HUES6 (cell line): ENCODE data around the gene IQCM.

Experiments
- H3K27ac ChIP-seq: 2 replicates; pipeline ENCODE4 v1.7.0; 2013; ENCODE audit warnings: low read depth, mild to moderate bottlenecking, low read length, inconsistent platforms
- H3K27me3 ChIP-seq: 2 replicates; pipeline ENCODE4 v1.6.1; 2013; ENCODE audit warnings: low read length; ENCODE audit not compliant: control insufficient read depth, insufficient read depth
- H3K36me3 ChIP-seq: 2 replicates; pipeline ENCODE4 v1.6.1; 2013; ENCODE audit warnings: low read length; ENCODE audit not compliant: control insufficient read depth, insufficient read depth
- H3K4me1 ChIP-seq: 2 replicates; pipeline ENCODE4 v1.6.1; 2013; ENCODE audit warnings: low read length; ENCODE audit not compliant: control insufficient read depth, insufficient read depth
- H3K4me3 ChIP-seq: 2 replicates; pipeline ENCODE4 v1.5.1; 2013; ENCODE audit warnings: low read depth, low read length
- H3K9ac ChIP-seq: one replicate; pipeline ENCODE4 v1.6.1; 2013; ENCODE audit warnings: mild to moderate bottlenecking, low read length
- H3K9me3 ChIP-seq: 2 replicates; pipeline ENCODE4 v1.6.1; 2013; ENCODE audit warnings: low read depth, low read length; ENCODE audit not compliant: control insufficient read depth, insufficient read depth

IQCM gene

DNA sequence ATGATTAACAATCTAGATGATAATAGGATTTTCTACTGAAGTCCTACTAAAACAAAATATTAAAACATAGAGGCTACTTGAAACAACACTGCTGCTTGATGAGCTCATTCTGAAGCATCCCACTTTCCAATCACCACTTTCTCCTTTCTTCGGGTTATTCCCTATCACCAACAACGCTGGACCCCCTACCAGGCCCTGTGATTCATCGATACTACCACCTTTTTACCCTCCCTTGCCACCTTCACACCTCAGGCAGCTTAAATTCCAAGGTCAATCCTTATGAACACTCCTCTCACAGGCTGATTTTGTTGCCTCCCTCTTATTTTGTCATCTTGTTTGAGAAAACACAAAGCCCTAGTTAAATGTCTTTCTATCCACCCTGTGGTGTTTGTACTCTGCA lies 102.6 kb downstream of the IQCM start:
- Histone ChIP-seq H3K27me3 (no peaks in the 10 kb centered on the region), H3K36me3 (no peaks in the 10 kb centered on the region), H3K9ac (no peak overlapping the region), H3K4me3 (no peak overlapping the region), H3K27ac (no peak overlapping the region), H3K9me3 (peaks cover 9% of the 10 kb centered on the region; the same call in 1 of the 2 replicates), H3K4me1 (no peaks in the 10 kb centered on the region)

DNA sequence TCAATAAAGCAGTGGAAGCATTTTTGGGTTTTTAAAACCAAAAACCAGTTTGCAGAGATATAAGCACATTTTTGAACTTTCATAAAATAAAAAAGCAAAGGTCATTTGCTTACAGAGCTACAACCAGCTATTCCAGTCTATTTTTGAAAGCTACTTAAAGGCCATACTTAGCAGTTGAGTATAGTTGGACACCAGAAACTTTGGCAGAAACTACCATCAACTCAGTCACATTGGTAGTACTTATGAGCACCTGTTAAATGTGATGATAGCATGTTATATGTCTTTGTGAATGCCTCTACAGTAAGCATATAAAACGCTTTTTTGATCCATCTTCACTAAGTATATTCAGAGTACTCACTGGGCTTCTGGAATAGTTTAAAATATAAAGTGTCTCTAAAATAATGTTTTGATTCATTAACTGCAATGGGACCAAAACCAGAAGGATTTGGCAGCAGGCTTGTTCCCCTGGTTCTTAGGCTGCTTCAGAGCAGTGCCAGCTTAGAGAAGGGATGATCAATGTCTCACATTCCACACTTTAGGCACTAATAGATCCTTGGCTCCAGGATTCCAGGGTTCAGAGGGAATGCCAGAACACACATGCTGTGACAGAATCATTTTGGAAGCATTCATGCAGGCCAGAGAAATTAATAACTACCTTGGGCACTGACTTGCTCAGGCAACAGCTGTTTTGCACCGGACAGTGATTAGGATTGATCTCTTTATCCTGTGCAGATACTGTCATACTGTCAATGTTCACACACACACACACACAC lies 103.9 kb downstream of the IQCM start:
- Histone ChIP-seq H3K36me3 (no peaks in the 10 kb centered on the region), H3K4me3 (no peak overlapping the region), H3K27ac (no peak overlapping the region), H3K4me1 (no peaks in the 10 kb centered on the region), H3K9ac (no peak overlapping the region), H3K9me3 (peaks cover 9% of the 10 kb centered on the region; the same call in 1 of the 2 replicates), H3K27me3 (no peaks in the 10 kb centered on the region)

DNA sequence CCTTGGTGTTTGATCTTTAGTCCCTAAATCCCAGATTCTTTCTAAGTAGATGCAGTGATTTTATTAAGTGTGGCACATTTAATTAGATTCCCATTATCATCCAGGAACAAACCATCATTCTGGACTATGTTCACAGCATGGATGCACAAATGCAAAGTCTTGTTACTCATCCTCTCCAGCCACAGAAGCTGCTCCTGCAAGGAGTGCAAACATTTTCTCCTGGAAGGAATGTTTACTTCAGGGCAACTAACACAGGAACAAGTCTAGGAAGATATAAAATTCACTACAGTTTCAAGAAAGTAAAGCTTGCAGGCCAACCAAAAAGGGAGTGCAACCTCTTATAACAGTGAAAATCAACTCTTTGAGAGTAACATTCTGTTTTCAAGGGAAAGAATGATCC lies 106.0 kb downstream of the IQCM start:
- Histone ChIP-seq H3K27ac (no peak overlapping the region), H3K4me1 (no peaks in the 10 kb centered on the region), H3K36me3 (no peaks in the 10 kb centered on the region), H3K9ac (no peak overlapping the region), H3K27me3 (no peaks in the 10 kb centered on the region), H3K9me3 (no peaks in the 10 kb centered on the region), H3K4me3 (no peak overlapping the region)

DNA sequence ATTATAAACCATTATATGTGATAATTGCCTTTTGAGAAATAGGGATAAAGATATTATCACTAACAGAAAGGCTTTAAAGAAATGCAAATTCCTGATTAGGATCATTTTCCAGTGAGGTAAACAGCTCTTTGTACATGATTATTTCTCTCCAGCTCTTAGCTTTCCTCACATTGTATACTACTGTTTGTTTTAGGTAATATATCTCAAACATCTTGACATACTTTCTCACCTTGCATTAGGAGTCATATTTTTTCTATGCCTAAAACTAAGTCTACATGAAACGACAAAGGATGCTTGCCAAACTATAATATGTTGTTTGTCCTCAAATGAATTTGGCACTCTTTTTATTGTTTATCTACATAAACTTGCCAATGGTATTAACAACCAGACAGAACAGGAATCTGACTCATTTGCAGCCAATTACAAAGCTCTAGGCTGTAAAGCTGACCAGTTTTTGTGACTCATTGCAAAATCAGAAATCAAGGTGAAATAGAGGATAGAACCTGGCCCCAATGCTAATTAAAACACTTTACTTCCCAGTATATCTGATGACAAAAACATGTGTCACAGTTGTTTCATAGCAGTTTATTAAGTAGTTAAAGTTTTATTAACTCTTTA lies 107.0 kb downstream of the IQCM start:
- Histone ChIP-seq H3K4me3 (no peak overlapping the region), H3K36me3 (no peaks in the 10 kb centered on the region), H3K9me3 (no peaks in the 10 kb centered on the region), H3K4me1 (no peaks in the 10 kb centered on the region), H3K27ac (no peak overlapping the region), H3K27me3 (no peaks in the 10 kb centered on the region), H3K9ac (no peak overlapping the region)

DNA sequence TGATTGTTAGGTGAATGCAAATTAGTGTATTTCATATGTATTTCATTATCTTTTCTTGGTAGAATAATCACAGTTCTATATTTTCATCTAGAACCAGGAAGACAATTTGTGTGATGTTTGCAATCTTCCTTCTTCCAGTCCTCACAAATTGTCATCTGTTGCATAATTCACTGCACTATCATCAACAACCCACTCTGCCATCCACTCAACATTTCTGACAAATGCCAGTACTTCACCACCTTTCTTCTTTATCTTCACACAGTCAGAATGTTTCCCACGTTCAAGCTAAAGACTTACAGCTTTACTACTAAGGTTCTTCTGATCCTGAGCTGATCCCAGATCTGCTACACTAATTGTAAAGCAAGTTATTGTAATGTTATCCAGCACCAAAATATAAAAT lies 107.8 kb downstream of the IQCM start:
- Histone ChIP-seq H3K9ac (no peak overlapping the region), H3K27ac (no peak overlapping the region), H3K27me3 (no peaks in the 10 kb centered on the region), H3K4me3 (no peak overlapping the region), H3K4me1 (no peaks in the 10 kb centered on the region), H3K36me3 (no peaks in the 10 kb centered on the region), H3K9me3 (no peaks in the 10 kb centered on the region)

DNA sequence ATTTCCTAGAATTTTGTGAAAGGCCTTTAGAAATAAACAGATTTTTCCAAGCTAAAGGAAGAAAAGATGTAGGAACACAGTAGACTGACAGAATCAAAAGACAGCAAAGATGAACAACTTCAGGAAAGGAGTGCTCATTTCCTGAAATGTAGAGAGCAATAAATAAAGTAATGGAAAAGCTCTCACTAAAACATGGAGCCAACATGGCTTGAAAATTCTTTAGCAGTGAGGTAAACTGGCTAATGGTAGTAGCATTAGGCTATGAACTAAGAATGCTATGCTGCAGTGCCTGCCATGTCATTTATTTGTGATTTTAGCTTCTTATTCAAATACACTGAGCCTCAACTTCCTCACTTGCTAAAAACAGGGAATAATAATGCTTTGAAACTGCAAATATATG lies 108.7 kb downstream of the IQCM start:
- Histone ChIP-seq H3K36me3 (no peaks in the 10 kb centered on the region), H3K4me1 (no peaks in the 10 kb centered on the region), H3K4me3 (no peak overlapping the region), H3K27ac (no peak overlapping the region), H3K27me3 (no peaks in the 10 kb centered on the region), H3K9ac (no peak overlapping the region), H3K9me3 (no peaks in the 10 kb centered on the region)

DNA sequence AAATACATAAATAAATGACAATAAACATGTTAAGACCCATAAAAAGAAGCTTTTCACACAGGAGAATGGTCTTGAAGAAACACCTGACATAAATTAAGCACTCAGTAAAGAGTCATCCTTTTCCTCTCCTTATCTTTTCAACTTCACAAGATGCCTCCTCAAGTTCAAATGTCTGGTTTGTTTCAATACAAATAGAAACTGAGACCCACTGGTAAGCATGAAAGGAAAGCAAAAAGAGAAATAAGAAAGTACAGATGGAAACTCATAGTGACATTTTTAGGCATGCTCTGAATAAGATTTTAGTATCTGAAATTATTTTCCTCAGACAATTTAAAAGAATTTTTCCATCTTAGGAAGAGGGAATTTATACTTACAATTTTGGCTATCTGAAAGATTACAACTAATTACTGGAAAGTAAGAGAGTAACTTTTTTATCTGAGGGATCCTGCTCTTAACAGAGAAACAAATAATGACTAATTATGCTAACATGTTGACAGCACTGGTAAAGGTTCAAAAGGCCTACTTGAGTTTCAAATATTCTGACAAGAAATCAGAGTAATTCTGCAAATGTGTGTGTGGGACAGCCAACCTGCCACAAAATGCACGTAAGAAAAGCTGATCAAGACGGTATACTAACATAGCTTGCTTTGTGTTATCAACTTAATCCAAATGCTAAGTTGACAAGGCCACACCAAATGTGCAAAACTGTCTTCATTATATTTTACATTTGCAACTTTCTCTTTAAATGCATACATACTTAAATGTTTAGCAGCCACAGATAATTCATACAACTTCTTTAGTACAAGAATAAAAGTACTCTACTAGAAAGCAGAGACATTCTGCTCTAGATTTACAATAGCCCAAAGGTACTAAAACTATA lies 113.0 kb downstream of the IQCM start:
- Histone ChIP-seq H3K4me1 (peaks cover 4% of the 10 kb centered on the region; the same call in 1 of the 2 replicates), H3K9me3 (no peaks in the 10 kb centered on the region), H3K27ac (no peak overlapping the region), H3K9ac (no peak overlapping the region), H3K27me3 (no peaks in the 10 kb centered on the region), H3K4me3 (no peak overlapping the region), H3K36me3 (no peaks in the 10 kb centered on the region)

DNA sequence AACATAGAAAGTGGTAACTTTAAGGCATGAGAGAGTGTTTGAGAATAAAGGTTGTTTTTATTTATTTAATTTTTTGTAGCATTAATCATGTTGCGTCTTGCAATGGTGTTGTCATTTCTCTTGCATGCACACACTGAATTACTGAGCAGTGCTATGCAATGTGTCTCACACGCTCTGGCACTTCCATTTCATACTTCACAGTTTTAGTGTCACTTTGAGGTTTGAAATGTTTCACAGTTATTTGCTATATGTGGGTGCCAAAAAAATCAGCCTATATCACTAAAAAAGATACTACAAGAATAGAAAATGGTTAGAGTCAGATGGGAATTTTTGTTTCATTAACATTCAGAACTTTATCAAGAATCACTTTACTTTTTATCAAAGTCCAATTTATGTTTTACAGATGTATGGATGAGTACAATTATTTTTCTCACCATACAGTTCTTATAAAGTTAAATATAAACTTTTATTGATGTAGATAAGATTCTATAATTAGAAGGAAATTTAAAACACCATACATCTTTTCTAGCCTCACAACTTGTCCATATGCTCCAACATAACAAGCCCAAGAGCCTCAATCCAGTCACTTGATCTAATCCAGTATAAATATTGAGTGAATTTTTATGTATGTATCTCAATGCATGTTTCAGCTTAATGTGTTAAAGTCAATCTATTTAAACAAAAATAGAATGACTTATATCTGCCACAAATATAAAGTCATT lies 114.0 kb downstream of the IQCM start:
- no peaks in the 10 kb centered on the region for H3K27me3 ChIP-seq
- no peaks in the 10 kb centered on the region for H3K36me3 ChIP-seq

DNA sequence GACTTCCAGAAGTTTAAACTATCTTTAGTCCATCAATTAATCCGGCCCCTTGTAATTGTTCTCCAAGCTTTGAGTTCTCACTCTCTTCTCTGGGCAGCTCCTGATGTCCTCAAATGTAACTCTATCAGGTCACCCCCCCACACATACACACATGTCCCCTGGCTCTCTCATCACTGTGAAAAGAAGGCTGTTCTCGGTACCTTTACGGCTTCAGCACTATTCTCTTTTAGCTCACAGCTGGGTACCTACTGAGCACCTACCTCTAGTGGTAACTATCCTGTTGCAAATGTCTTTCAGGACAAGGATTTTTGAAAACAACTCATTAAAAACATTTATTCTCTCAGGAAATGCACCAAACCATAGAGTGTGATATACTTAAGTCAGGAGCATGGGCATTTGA lies 115.4 kb downstream of the IQCM start:
- Histone ChIP-seq H3K27ac (no peak overlapping the region), H3K9ac (no peak overlapping the region), H3K9me3 (no peaks in the 10 kb centered on the region), H3K4me3 (no peak overlapping the region), H3K27me3 (no peaks in the 10 kb centered on the region), H3K36me3 (no peaks in the 10 kb centered on the region), H3K4me1 (peaks cover 4% of the 10 kb centered on the region; the same call in 1 of the 2 replicates)

More for the DNA sequence above, 114.0 kb downstream of the IQCM start:
- no peaks in the 10 kb centered on the region for H3K9me3 ChIP-seq
- H3K9ac ChIP-seq, result no peak overlapping the region
- peaks cover 4% of the 10 kb centered on the region; the same call in 1 of the 2 replicates for H3K4me1 ChIP-seq
- no peak overlapping the region for H3K4me3 ChIP-seq
- no peak overlapping the region for H3K27ac ChIP-seq

DNA sequence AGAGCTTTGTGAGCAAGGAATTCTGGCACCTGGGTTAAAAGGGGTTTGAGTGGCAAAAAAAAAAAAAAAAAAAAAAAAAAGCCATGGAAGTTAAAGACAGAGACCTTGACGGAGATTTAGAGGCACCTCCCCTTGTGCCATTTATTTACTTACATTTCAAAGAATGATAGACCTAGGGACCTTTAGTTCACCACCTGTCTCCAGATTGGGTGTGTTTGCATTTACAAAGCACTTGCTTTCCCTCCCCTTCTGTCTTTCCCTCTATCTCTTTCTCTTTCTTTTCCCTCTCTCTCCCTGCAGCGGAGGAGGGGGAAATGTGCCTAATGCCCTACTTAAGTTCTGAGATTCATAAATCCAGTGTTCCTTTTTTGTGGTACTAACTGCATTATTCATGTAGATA lies 116.0 kb downstream of the IQCM start:
- Histone ChIP-seq H3K27ac (no peak overlapping the region), H3K36me3 (no peaks in the 10 kb centered on the region), H3K9me3 (no peaks in the 10 kb centered on the region), H3K9ac (no peak overlapping the region), H3K27me3 (no peaks in the 10 kb centered on the region), H3K4me1 (peaks cover 4% of the 10 kb centered on the region; the same call in 1 of the 2 replicates), H3K4me3 (no peak overlapping the region)
